Measurements from ENCODE around the gene SBSN. TPM values are rescaled to one million over a fixed set of nuclear protein-coding genes. Genes with fewer than 3 reads are reported as not detected.

Gene SBSN
- total RNA-seq, 1 donor, result 4.1 TPM

GRCh38 chr19:35559281-35559659, 31.2 kb upstream of the SBSN start:
- DNase-seq (ENCODE audit: low read depth), result no peak
- TF ChIP-seq CTCF (IDR thresholded peaks at IDR 0.05; ENCODE audit: insufficient read depth, low read length), result no peak
- no peak overlapping the region for H3K4me3 ChIP-seq (ENCODE audit: low read depth, low read length)

GRCh38 chr19:35558400-35559280, 30.5 kb upstream of the SBSN start:
- no peak for DNase-seq (ENCODE audit: low read depth)
- TF ChIP-seq CTCF (IDR thresholded peaks at IDR 0.05; ENCODE audit: insufficient read depth, low read length), result no peak
- peak overlapping the region; percentile 54 for H3K4me3 ChIP-seq (ENCODE audit: low read depth, low read length)

- peak; percentile 16 for DNase-seq (ENCODE audit: low read depth)
- no peak for TF ChIP-seq CTCF (IDR thresholded peaks at IDR 0.05; ENCODE audit: insufficient read depth, low read length)
Observed at GRCh38 chr19:35557539-35558399, 29.7 kb upstream of the SBSN start.

GRCh38 chr19:35556846-35557538, 28.9 kb upstream of the SBSN start:
- no peak for DNase-seq (ENCODE audit: low read depth)
- no peak overlapping the region for H3K4me3 ChIP-seq (ENCODE audit: low read depth, low read length)
- no peak for TF ChIP-seq CTCF (IDR thresholded peaks at IDR 0.05; ENCODE audit: insufficient read depth, low read length)

More at GRCh38 chr19:35557539-35558399, 29.7 kb upstream of the SBSN start:
- peak overlapping the region; percentile 54 for H3K4me3 ChIP-seq (ENCODE audit: low read depth, low read length)

- no peak for DNase-seq (ENCODE audit: low read depth)
- no peak for TF ChIP-seq CTCF (IDR thresholded peaks at IDR 0.05; ENCODE audit: insufficient read depth, low read length)
- no peak overlapping the region for H3K4me3 ChIP-seq (ENCODE audit: low read depth, low read length)
Observed at GRCh38 chr19:35556025-35556590, 28.0 kb upstream of the SBSN start.

Measured in fibroblast of the aortic adventitia (primary cell).